Breast epithelium (tissue), 3 donors: ENCODE results near the gene C1orf21.

Experiments
- CTCF ChIP-seq, 3 donors: fragments of 450-650 bp; IDR thresholded peaks; one replicate each; pipeline ENCODE4 v1.5.1; 2016 to 2017; ENCODE audit warnings: antibody characterized with exemption in 3 of 3, mild to moderate bottlenecking in 3 of 3, moderate library complexity in 3 of 3
- POLR2A ChIP-seq: fragments of 450-650 bp; IDR thresholded peaks from one replicate; pipeline ENCODE4 v1.6.1; 2016; ENCODE audit warnings: antibody characterized with exemption, mild to moderate bottlenecking, moderate library complexity
- POLR2AphosphoS5 ChIP-seq, 3 donors: sonication (generic); formaldehyde crosslinking; IDR thresholded peaks; one replicate each; pipeline ENCODE4 v1.6.1; 2017; ENCODE audit warnings: antibody characterized with exemption in 3 of 3

GRCh38 chr1:184494929-184495328 is 108.1 kb downstream of the C1orf21 start:
- no peak for TF ChIP-seq CTCF (IDR thresholded peaks at IDR 0.05)
- no peak for TF ChIP-seq POLR2A
- no peak for TF ChIP-seq POLR2AphosphoS5 (IDR thresholded peaks at IDR 0.05)
